GM21825 (cell line): Measurements from ENCODE around the gene WWTR1.

Source experiments
- ATAC-seq: cut with Tn5 transposase; IDR thresholded peaks from one replicate; pipeline ENCODE4 v1.9.1; 2021; ENCODE audit warnings: mild to moderate bottlenecking, moderate library complexity; ENCODE audit not compliant: unreplicated experiment

The WWTR1 gene

GRCh38 chr3:149571381-149571780, 86.4 kb downstream of the WWTR1 start:
- ATAC-seq = no peak

- ATAC-seq = no peak
These were observed 87.8 kb downstream of the WWTR1 start for GRCh38 chr3:149570016-149570415.

DNA sequence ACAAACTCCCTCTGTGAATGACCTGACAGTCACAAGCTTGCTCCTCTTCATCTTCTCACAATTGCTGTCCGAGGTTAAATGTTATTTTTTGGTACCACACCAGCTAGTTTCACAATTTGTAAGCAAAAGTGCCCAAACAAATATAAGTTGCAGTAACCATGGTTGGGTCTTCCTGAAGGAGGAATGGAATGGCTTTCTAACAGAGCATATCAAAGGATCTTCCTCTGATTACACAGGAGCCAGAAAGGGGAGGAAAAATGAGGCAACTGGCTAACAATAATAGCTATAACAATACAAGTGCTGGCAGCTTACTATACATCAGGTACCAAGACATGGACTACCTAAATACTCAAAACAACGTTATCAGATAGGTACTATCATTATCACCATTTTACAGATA, 90.4 kb downstream of the WWTR1 start:
- ATAC-seq = no peak

GRCh38 chr3:149566292-149566975, 91.4 kb downstream of the WWTR1 start:
- no peak for ATAC-seq

GRCh38 chr3:149564079-149564478, 93.7 kb downstream of the WWTR1 start:
- ATAC-seq = no peak

DNA sequence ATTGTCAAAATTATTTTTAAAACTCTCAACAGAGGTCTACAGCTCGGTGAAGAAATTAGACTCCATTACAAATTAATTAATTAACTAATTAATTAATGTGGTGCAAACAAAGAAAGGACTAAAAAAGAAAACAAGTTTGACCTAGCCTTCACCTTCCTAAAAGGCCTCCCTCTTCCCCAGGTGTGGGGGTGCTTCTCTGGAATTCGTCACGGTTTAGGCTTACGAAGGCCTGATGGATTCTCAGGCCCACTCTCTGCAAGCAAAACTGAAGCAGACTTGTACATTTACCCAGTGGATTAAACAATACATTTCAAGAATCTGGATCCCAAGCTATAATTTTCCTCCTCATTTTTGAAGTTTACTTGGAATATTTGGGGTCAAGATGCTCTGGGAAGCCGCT, 94.7 kb downstream of the WWTR1 start:
- no peak for ATAC-seq

DNA sequence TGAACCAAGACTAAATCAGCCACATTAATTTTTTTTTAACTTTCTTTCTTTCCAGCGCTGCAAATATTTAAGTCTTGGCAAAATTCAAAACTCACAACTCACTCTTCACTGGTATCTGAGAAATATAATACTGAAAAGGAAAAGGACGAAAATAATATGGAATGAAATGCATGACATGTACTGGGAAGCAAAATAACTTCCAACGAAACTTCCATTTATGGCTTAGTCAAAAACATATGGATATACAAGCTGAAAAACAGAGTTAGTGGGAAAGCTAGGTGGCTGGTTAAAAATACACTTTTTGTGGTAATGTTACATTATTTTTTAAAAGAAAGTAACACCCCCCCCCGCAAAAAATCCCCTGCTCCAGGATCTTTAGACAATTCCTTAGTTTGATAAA, 97.2 kb downstream of the WWTR1 start:
- ATAC-seq = no peak

DNA sequence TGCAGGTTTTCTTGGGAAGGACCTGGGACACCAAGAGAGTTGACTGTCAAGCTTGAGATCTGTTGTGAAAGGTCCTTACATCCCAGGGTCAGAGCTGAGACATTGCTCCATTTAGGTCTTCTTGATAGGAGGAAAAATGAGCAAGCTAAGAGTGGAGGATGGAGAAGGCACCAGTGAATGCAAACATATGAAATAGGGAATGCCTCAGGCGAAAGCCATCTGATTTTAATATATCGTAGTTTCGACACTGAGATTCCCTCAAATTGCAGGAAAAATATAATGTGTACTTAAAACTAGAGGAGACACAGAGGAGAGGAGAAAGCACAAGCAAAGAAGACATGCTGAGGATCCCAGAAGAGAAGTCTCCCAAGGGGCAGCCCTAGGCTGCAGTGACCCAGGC, 97.8 kb downstream of the WWTR1 start:
- no peak for ATAC-seq

DNA sequence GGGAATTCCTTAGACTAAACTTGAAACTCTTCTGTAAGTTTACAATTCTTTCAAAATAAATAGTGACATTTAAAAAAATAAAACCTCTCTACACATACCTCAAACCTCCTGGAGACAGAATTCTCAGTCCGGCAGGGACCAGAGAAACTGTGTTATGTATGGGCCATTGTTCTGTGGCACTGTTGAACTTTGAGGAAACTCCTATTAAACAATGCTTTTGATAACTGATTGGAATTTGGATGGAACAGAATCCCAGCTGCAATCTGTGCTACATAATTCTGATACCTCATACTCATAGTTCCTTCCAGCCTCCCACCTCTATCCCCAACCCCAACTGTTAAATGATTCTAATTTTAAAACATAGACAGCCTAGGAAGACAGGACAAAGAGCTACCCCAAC, 98.3 kb downstream of the WWTR1 start:
- ATAC-seq = no peak

DNA sequence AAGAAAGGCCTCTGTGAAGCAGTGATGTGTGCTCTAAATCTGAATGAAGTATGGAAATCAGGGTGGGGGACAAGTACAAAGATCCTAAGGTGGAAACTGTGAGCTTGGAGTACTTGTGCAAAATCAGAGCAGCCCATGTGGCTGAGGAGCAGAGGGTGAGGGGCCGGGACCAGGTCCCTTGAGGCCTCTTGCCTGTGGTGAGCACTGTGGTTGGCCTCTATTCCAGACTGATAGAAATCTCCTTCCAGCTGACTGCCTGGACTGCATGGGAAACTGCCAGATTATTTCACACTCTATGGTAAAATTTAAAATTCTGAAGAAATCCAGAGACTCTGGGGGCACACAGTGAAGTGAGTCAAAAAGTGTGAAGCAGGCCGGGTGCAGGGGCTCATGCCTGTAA, 101.9 kb downstream of the WWTR1 start:
- no peak for ATAC-seq

- ATAC-seq = no peak
These were observed 103.0 kb downstream of the WWTR1 start for GRCh38 chr3:149554826-149555225.

- ATAC-seq = no peak
These were observed 103.9 kb downstream of the WWTR1 start for GRCh38 chr3:149553781-149554451.

DNA sequence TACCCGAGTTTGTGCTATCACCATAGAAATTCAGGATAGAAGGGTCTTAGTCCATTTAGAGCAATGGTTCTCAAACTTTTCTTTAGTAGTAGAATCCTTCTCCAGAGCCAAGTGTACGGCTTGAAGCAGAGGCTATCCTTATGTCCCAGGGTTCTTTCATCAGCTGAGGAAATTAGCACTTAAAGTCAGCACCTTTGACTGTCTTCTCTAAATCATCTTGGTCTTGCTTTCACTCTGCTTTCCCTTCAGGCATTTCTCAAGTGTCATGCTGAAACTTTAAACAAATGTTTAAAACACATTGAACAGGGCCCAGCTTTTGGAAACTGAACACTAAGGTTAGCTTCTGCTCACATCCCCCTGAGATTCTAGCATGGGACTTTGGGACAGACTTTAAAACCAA, 105.1 kb downstream of the WWTR1 start:
- ATAC-seq = no peak

DNA sequence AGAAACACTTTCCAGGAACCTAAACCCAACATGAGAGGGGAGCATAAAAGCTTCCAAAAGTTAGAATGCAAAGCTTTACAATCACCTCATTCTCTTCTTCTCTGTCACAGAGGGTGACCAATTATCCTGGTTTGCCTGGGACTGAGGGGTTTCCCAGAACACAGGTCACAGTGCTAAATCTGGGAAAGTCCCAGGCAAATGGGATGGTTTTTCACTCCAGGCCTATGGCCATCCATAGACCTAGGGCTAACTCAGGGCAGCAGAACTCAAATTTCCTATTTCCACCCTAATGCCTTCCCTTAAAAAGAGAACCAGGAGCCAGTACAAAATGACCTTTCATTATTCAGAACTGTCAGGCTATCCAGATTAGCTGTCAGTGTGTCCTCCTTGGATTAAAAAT, 106.3 kb downstream of the WWTR1 start:
- no peak for ATAC-seq

GRCh38 chr3:149548669-149549065, 109.2 kb downstream of the WWTR1 start:
- ATAC-seq = no peak

- no peak for ATAC-seq
These were observed 109.7 kb downstream of the WWTR1 start for GRCh38 chr3:149547954-149548668.

GRCh38 chr3:149547413-149547812, 110.4 kb downstream of the WWTR1 start:
- ATAC-seq = no peak

DNA sequence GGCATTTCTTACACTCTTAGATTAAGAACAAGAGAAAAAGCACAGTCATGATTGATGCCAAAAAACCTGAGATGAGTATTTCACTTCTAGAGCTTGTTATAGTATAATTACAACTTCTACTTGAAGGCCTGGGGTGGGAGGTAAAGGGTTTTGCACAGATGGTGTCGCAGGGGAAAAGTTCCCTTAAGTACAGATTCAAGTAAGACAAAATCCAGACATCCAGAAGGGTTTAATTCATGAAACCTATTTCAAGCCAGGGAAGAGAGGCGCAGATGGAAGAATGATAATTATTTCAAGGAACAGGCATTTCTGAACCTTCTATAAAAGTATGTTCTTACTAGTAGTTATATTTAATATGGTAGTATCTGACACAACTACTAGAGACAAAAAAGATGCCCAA, 112.8 kb downstream of the WWTR1 start:
- no peak for ATAC-seq

DNA sequence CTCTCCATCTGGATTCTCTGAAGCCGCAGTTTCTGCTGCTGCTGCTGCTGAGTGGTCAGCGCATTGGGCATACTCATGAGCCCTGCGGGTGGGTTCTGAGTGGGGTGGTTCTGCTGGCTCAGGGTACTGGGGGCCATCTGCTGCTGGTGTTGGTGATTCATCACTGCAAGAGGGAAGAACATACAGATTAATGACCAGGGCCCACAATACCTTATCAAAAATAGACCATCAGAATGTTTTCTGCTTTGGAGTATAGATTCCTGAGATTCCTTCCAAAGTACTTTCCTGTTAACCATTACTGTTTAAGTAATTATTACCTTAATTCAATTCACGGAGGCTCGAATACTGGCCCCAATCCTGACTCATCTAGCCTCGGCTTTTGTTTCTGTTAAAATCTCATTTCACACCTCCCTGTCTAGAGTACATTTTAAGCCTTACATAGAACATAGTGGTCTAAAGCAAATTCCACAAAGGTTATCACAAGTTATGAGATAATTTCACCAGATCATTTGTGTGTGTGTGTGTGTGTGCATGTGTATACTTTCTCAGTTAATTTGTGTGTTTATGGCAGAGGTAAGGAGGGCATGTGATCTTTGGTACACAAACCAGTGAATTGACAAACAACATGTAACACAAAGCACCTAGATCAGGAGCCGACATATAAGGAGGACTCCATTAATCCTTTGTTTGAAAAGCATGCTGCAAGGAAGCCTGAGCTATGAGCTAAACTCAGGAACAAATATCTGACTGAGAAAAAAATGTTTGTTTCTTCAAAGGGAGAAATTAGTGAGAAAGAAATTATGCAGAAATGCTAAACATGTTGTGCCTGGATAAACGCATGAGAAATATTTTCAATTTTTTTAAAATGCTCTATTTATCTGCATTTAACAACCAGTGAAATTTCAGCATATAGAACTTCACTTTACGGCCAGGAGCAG, 115.2 kb downstream of the WWTR1 start:
- no peak for ATAC-seq

GRCh38 chr3:149541091-149541491, 116.7 kb downstream of the WWTR1 start:
- no peak for ATAC-seq

DNA sequence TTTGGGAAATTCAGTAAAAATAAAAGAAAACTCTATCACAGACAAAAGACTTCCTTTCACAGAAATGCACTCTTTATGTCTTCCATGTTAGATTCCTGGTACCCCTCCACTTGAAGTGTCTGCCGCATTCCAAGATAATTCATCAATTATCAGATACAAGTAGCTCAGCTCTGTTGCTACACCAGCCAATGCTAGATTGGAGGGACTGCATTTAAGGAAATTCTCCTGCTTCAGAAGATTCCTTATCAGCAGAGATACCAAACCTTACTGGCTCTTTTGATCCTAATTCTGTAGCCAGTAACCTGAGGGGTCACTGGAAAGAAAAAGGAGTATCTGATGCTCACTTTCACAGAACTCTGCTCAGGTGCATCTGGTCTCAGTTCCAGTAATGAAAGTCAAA, 119.5 kb downstream of the WWTR1 start:
- no peak for ATAC-seq
